H1 (cell line): ENCODE data around the gene PHTF2. TPM values are rescaled to one million over a fixed set of nuclear protein-coding genes. Genes with fewer than 3 reads are reported as not detected.

Experiments
- CTCF ChIA-PET: fragments of 300-600 bp; sonication (Branson Sonifier 250); formaldehyde crosslinking; loops from one replicate; lab custom pipeline; 2021; ENCODE audit not compliant: partially characterized antibody; lab: Charles Lee
- POLR2A ChIA-PET: fragments of 300-600 bp; sonication (Branson Sonifier 250); formaldehyde crosslinking; loops from one replicate; lab custom pipeline; 2021; ENCODE audit warnings: inconsistent platforms; ENCODE audit not compliant: partially characterized antibody; lab: Charles Lee
- DNase-seq, 2 experiments: peaks; one replicate each; pipeline versions ENCODE4 v3.0.0 to v3.0.0-alpha.2; 2010 to 2022; ENCODE audit warnings: low spot score in 2 of 2, low read depth in 1 of 2, mixed read lengths in 1 of 2
- FAIRE-seq: peaks from 2 replicates; lab custom pipeline; 2011; peaks lifted over from hg19 to GRCh38; lab: Jason Lieb, UNC
- H2AFZ ChIP-seq: 2 replicates; pipeline ENCODE4 v1.8.1; 2012; ENCODE audit warnings: low read length, inconsistent platforms
- H2AK5ac ChIP-seq: 2 replicates; pipeline ENCODE4 v1.6.1; 2013; ENCODE audit warnings: low read depth, low read length
- H2BK120ac ChIP-seq: replicated peaks from 2 replicates; pipeline ENCODE3; 2013; ENCODE audit warnings: low read depth, low read length, inconsistent platforms
- H2BK12ac ChIP-seq: 2 replicates; pipeline ENCODE4 v1.6.1; 2013; ENCODE audit warnings: low read depth, low read length
- H2BK15ac ChIP-seq: 2 replicates; pipeline ENCODE4 v1.6.1; 2013; ENCODE audit warnings: low read length
- H2BK20ac ChIP-seq: 2 replicates; pipeline ENCODE4 v1.6.1; 2013; ENCODE audit warnings: low read length
- H2BK5ac ChIP-seq: 2 replicates; pipeline ENCODE4 v1.6.1; 2013; ENCODE audit warnings: low read depth, low read length
- H3K14ac ChIP-seq: 2 replicates; pipeline ENCODE4 v1.6.1; 2013; ENCODE audit warnings: inconsistent platforms; ENCODE audit not compliant: insufficient read length
- H3K18ac ChIP-seq: 2 replicates; pipeline ENCODE4 v1.6.1; 2013; ENCODE audit warnings: low read length; ENCODE audit errors: extremely low read depth
- H3K23ac ChIP-seq: 2 replicates; pipeline ENCODE4 v1.6.1; 2013; ENCODE audit warnings: inconsistent platforms; ENCODE audit not compliant: insufficient read length
- H3K23me2 ChIP-seq: 2 replicates; pipeline ENCODE4 v1.6.1; 2013; ENCODE audit warnings: low read depth, low read length
- H3K27ac ChIP-seq: 2 replicates; pipeline ENCODE4 v1.6.1; 2011; ENCODE audit warnings: low read depth, low read length, inconsistent platforms
- H3K27me3 ChIP-seq, 4 experiments: replicated peaks in 1 of 4; 1 replicate in 1 of 4; 2 replicates in 3 of 4; pipeline versions ENCODE4 v1.6.1 to v1.8.1; 2011 to 2013; ENCODE audit warnings: low read length in 3 of 4, mild to moderate bottlenecking in 3 of 4, inconsistent platforms in 2 of 4, mixed read lengths in 2 of 4, moderate library complexity in 1 of 4; ENCODE audit not compliant: control insufficient read depth in 3 of 4, insufficient read depth in 3 of 4; ENCODE audit errors: extremely low read depth in 1 of 4
- H3K36me3 ChIP-seq, 4 experiments: 2 replicates each; pipeline versions ENCODE4 v1.6.1 to v1.8.1; 2011 to 2013; ENCODE audit warnings: mild to moderate bottlenecking in 4 of 4, low read length in 3 of 4, moderate library complexity in 2 of 4, control low read depth in 1 of 4, inconsistent platforms in 1 of 4; ENCODE audit not compliant: insufficient read depth in 4 of 4, control insufficient read depth in 2 of 4
- H3K4ac ChIP-seq: replicated peaks from 2 replicates; pipeline ENCODE3; 2013; ENCODE audit warnings: low read length, low read depth, mixed read lengths, inconsistent platforms; ENCODE audit not compliant: insufficient read length
- H3K4me1 ChIP-seq, 4 experiments: replicated peaks in 1 of 4; 1 replicate in 1 of 4; 2 replicates in 3 of 4; pipeline versions ENCODE4 v1.6.1 to v1.8.1; 2011 to 2013; ENCODE audit warnings: low read length in 3 of 4, inconsistent platforms in 2 of 4, mixed read lengths in 1 of 4; ENCODE audit not compliant: insufficient read depth in 4 of 4, control insufficient read depth in 3 of 4
- H3K4me2 ChIP-seq, 2 experiments: 2 replicates each; pipeline versions ENCODE4 v1.6.1 to v1.8.1; 2011 to 2013; ENCODE audit warnings: low read depth in 2 of 2, low read length in 2 of 2, control low read depth in 1 of 2, inconsistent platforms in 1 of 2, mild to moderate bottlenecking in 1 of 2; ENCODE audit not compliant: insufficient read depth in 1 of 2
- H3K4me3 ChIP-seq, 4 experiments: fragments of 200-600, 300-600 bp in 1 of 4; sonication (generic), shearing (Covaris generic), sonication (Bioruptor Twin) in 1 of 4; 2 replicates each; pipeline versions ENCODE4 v1.5.1 to v1.8.1; 2011 to 2016; ENCODE audit warnings: low read length in 4 of 4, low read depth in 3 of 4, control low read depth in 2 of 4, inconsistent platforms in 2 of 4, mild to moderate bottlenecking in 2 of 4, mixed read lengths in 1 of 4, moderate library complexity in 1 of 4; ENCODE audit not compliant: insufficient read depth in 2 of 4; ENCODE audit errors: extremely low read depth in 1 of 4
- H3K56ac ChIP-seq: replicated peaks from 2 replicates; pipeline ENCODE3; 2013; ENCODE audit warnings: low read depth, mild to moderate bottlenecking, mixed read lengths, low read length, inconsistent platforms; ENCODE audit not compliant: insufficient read length
- H3K79me1 ChIP-seq: 2 replicates; pipeline ENCODE4 v1.6.1; 2013; ENCODE audit warnings: low read depth, low read length, control low read depth
- H3K79me2 ChIP-seq, 2 experiments: 2 replicates each; pipeline versions ENCODE4 v1.6.1 to v1.8.1; 2012 to 2013; ENCODE audit warnings: low read length in 2 of 2, mild to moderate bottlenecking in 2 of 2, inconsistent platforms in 1 of 2; ENCODE audit not compliant: insufficient read depth in 2 of 2, control insufficient read depth in 1 of 2
- H3K9ac ChIP-seq, 4 experiments: replicated peaks in 1 of 4; 1 replicate in 1 of 4; 2 replicates in 3 of 4; pipeline versions ENCODE4 v1.6.1 to v1.8.1; 2011 to 2013; ENCODE audit warnings: low read depth in 3 of 4, low read length in 3 of 4, control low read depth in 2 of 4, mild to moderate bottlenecking in 2 of 4, moderate library complexity in 2 of 4, inconsistent platforms in 1 of 4; ENCODE audit errors: extremely low read depth in 1 of 4
- H3K9me3 ChIP-seq, 2 experiments: 2 replicates each; pipeline versions ENCODE4 v1.6.1 to v1.8.1; 2012 to 2013; ENCODE audit warnings: mild to moderate bottlenecking in 2 of 2, moderate library complexity in 2 of 2, control low read depth in 1 of 2, inconsistent platforms in 1 of 2, low read depth in 1 of 2, low read length in 1 of 2, mixed read lengths in 1 of 2; ENCODE audit not compliant: insufficient read depth in 2 of 2
- H4K20me1 ChIP-seq, 2 experiments: replicated peaks in 1 of 2; 2 replicates each; pipeline versions ENCODE3 to v1.8.1; 2011 to 2013; ENCODE audit warnings: inconsistent platforms in 2 of 2, low read length in 2 of 2, mild to moderate bottlenecking in 1 of 2; ENCODE audit not compliant: insufficient read depth in 2 of 2, control insufficient read depth in 1 of 2
- H4K5ac ChIP-seq: 2 replicates; pipeline ENCODE4 v1.6.1; 2013; ENCODE audit warnings: low read length, low read depth, mixed read lengths, inconsistent platforms; ENCODE audit not compliant: insufficient read length
- H4K8ac ChIP-seq: 2 replicates; pipeline ENCODE4 v1.8.0; 2013; ENCODE audit warnings: mild to moderate bottlenecking, moderate library complexity, low read length, inconsistent platforms; ENCODE audit not compliant: insufficient read depth; ENCODE audit errors: extremely low read depth
- H4K91ac ChIP-seq: replicated peaks from 2 replicates; pipeline ENCODE3; 2013; ENCODE audit warnings: low read length, mixed read lengths, inconsistent platforms; ENCODE audit not compliant: insufficient read length
- BRCA1 ChIP-seq: IDR thresholded peaks from 2 replicates; pipeline ENCODE4 v1.6.1; 2012; ENCODE audit warnings: low read depth, low read length, improper control_type of control experiment
- EGR1 ChIP-seq: IDR thresholded peaks from 2 replicates; pipeline ENCODE4 v1.6.1; 2011; ENCODE audit warnings: low read depth, low read length, borderline replicate concordance
- POLR2A ChIP-seq, 2 experiments: IDR thresholded peaks; 1 replicate in 1 of 2; 2 replicates in 1 of 2; pipeline ENCODE4 v1.6.1; 2011; ENCODE audit warnings: low read depth in 2 of 2, low read length in 2 of 2, mild to moderate bottlenecking in 2 of 2; ENCODE audit errors: control extremely low read depth in 1 of 2
- SP2 ChIP-seq: IDR thresholded peaks from 2 replicates; pipeline ENCODE4 v1.6.1; 2012; ENCODE audit warnings: mild to moderate bottlenecking, low read length, inconsistent platforms
- SRF ChIP-seq: IDR thresholded peaks from 2 replicates; pipeline ENCODE4 v1.6.1; 2011; ENCODE audit warnings: mild to moderate bottlenecking, low read depth, low read length, moderate library complexity
- WGBS, 2 experiments: shearing (Covaris generic) in 1 of 2; methylation state at CpG; one replicate each; pipeline versions ENCODE4 v1.1.6 to v1.1.7; 2013 to 2015; ENCODE audit warnings: low lambda C conversion rate in 2 of 2, mixed read lengths in 2 of 2, inconsistent platforms in 1 of 2, low coverage in 1 of 2, missing lambda C conversion rate in 1 of 2; ENCODE audit not compliant: insufficient replicate concordance in 2 of 2, insufficient coverage in 1 of 2, insufficient read length in 1 of 2; ENCODE audit errors: extremely low coverage in 1 of 2, missing lambda C conversion rate in 1 of 2; 5-methylcytosine and 5-hydroxymethylcytosine counted together
- polyA plus RNA-seq, 7 experiments: library from polyadenylated mRNA; depleted of rRNA in 3 of 7; stranded (reverse) in 5 of 7; unstranded in 2 of 7; fragments of >200 nt in 5 of 7; fragments of 200-250 nt in 2 of 7; gene quantifications; 1 replicate in 5 of 7; 2 replicates in 1 of 7; 4 replicates in 1 of 7; pipeline versions ENCODE4 v1.2.1 to v1.2.3, GENCODE V29; 2011 to 2013; ENCODE audit warnings: missing spikeins in 2 of 7, mixed read lengths in 2 of 7
- total RNA-seq: library from RNA; stranded (reverse); fragmentation: NEBNext Ultra II Directional; extraction: Animal tissue kit (Norgen Biotek cat#: 25700); gene quantifications from 2 replicates; pipeline ENCODE4 v1.2.1, GENCODE V29; 2021
- TF ChIP-seq, protein P1 (sequence below): IDR thresholded peaks from 2 replicates; pipeline ENCODE4 v1.6.1; 2011; ENCODE audit warnings: low read length, improper control_type of control experiment

Gene PHTF2
- total and polyA plus RNA-seq, 2 of the 8 experiments (the other 6 are each of a cell fraction or from before 2014, with no cell fraction given), result 9.0 to 25.4 TPM

DNA sequence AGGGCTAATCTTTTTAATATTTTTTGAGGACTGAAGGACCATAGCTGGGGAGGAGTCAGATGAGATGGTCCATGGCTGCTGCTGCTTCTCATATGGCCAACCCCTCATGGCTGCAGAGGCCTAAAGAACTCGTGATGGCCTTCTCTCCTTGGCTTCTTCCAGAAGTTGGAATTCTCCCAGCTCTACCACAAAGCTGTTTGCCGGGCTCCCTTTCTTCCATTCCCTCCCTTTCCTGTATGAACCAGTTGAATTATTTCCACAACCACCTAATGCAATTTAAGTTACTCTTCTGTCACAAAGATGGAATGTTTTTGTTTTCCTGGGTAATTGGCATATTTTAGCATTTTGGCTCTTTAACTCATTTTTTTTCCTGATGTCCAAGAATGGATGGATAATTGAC is 80.7 kb downstream of the PHTF2 start:
- Histone ChIP-seq H3K4ac (no peak overlapping the region), H3K56ac (no peak overlapping the region), H3K23me2 (no peaks in the 10 kb centered on the region), H3K18ac (no peak overlapping the region), H3K4me2 (no peak overlapping the region), H3K9ac (no peak overlapping the region), H4K8ac (no peak overlapping the region), H3K27me3 (peaks cover 0 to 1% (median 0%) of the 10 kb centered on the region in 4 experiments; a peak in 1 of 7 replicates), H3K4me1 (peaks cover 0 to 4% (median 2%) of the 10 kb centered on the region in 4 experiments; a peak in 1 of 7 replicates), H4K91ac (no peak overlapping the region), H2BK20ac (no peak overlapping the region), H3K4me3 (no peak overlapping the region), H4K5ac (no peak overlapping the region), H3K36me3 (no peaks in the 10 kb centered on the region), H3K27ac (no peak overlapping the region), H2BK15ac (no peak overlapping the region), H3K23ac (no peak overlapping the region), H3K79me1 (no peaks in the 10 kb centered on the region), H2BK120ac (no peak overlapping the region), H3K9me3 (no peaks in the 10 kb centered on the region), H2AFZ (no peak overlapping the region), H2BK12ac (no peak overlapping the region), H2BK5ac (no peak overlapping the region), H3K14ac (no peak overlapping the region), H2AK5ac (no peak overlapping the region), H3K79me2 (no peaks in the 10 kb centered on the region), H4K20me1 (no peaks in the 10 kb centered on the region)
- ChIA-PET POLR2A (no interaction called here), CTCF (no interaction called here)
- FAIRE-seq, result no peak
- WGBS, 2 experiments, result 89% methylated on average over 2 of the region's 2 CpGs; no CpG with 5 or more reads in 1 of the 2 experiments
- no peak for DNase-seq
- TF ChIP-seq SP2 (no peak), EGR1 (no peak), BRCA1 (no peak), POLR2A (IDR thresholded peaks at IDR 0.05; ENCODE audit: control extremely low read depth in 1 of 2, low read depth in 2 of 2, low read length in 2 of 2) (no peak), SRF (no peak)
- TF ChIP-seq, protein P1, sequence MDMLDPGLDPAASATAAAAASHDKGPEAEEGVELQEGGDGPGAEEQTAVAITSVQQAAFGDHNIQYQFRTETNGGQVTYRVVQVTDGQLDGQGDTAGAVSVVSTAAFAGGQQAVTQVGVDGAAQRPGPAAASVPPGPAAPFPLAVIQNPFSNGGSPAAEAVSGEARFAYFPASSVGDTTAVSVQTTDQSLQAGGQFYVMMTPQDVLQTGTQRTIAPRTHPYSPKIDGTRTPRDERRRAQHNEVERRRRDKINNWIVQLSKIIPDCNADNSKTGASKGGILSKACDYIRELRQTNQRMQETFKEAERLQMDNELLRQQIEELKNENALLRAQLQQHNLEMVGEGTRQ, result no peak
